Stimulated activated CD4-positive, alpha-beta T cell treated with anti-CD3 and anti-CD28 coated beads, Interleukin-4, amount 100 ng/mL, for 1 hour (primary cell): ENCODE measurements around the gene CYP2W1.
"Not testable (repeated sequence)": the region's sequence is repeated elsewhere in the genome, so short reads cannot be mapped to it uniquely, and the experiment has no call there.

Experiments used
- DNase-seq: peaks from one replicate; pipeline ENCODE4 v3.0.0-alpha.2; 2020

CYP2W1 gene

DNA sequence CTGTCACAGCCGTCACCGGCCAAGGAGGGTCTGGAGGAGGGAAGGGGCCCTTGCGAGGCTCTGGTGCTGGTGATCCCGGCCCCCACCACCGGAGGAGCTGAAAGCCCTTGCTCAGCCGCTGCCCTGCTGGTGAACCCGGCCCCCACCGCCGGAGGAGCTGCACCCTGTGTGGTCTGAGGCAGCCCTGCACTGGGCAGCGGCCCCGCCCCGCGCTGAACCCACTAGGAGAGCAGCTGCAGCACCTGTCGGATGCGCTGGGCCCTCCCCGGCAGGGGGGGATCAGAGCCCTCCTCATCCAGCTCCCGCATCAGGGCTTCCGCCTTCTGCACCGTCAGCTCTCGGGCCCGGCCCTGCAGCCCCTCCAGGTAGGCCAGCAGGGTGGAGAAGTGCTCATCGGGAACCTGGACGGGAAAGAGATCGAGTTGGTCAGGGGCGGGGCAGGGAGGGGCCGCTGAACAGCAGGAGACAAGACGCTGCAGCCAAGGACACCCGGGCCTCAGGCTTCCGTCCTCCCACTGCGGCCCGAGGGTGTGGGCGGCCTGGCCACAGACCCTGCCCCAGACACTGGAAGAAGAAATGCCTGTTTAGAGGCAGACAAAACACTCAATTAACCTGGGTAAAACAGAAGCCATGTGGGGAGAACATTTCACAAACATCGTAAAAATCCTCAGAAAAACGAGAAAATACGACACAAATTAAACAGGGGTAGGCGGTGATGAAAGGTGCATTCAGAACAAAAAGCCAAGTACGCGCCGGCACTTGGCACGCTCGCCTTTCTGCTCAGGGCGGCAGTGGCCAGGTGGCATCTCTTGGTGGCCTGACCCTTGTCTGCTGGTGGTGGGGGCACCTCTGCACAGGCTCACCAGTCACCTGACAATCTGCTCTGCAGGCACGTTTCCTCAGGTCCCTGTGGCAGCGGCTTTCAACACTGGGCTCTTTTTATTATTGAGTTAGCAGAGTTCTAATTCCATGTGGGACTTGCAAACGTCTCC is 14.7 kb downstream of the CYP2W1 start:
- no peak for DNase-seq

DNA sequence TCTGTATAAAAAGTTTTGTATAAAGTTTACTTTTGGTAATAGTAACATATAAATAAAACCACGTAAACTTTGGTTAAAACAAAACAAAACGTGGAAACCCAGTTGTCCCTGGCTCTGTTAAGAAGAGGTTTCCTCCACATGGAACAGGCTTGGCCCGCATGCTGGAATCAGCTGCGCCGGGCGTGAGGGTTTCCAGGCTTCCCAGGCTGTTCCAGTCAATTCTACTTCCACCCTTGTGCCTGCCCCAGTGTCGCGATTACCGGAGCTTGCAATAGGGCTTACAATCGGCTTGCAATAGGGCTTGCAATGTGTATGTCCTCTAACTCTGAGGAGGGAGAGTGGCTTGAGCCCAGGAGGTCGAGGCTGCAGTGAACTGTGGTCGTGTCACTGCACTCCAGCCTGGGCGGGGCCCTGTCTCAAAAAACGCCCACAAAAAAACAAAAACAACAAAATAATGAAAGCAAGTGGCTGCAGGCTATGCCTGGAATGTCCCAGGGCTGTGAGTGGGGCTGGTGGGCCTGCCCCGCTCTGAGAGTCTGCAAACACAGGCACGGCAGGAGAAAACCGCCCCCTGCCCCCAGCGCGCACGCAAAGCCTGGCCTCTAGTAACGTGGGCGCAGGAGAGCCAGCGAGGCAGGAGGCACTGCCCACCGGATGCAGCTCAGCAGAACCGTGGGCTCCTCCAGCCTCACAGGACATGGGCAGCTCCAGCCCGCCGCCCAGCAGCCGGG is 16.3 kb downstream of the CYP2W1 start:
- DNase-seq = no peak

DNA sequence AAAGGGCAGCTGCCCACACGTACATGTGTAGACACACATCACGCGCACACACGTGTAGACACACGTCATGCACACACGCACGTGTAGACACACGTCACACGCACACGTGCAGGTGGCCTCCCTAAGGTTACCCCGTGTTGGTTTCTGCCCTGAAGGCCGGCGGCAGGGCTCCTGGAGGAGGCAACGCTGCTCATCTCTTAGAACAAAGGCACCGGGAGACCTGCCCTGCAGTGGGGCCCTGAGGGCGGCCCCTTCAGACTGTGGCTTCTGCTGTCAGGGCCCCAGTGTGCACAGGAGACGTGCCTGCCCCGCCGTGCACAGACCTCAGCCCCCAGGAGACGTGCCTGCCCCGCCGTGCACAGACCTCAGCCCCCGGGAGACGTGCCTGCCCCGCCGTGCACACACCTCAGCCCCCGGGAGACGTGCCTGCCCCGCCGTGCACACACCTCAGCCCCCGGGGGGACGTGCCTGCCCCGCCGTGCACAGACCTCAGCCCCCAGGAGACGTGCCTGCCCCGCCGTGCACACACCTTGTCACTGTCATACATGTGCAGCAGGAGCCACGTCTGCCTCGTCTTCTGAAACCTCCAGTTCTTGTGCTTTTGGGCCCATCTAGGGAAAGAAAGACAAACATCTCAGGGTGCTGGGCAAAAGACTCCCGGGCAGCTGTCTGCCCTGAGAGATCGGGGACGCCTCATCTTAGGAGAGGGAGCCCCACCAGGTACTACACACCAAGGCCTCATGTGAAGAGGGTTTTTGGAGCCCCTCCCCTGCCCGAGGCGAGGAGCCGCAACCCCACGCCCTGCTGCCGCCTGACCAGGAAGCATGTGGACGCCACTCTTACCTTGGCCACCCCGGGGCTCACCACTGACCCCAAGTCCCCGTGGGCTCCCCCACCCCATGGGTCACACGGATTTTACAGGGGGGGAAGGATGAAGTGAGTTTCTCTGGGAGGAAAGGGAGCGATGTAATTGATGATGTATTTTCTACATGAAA is 17.3 kb downstream of the CYP2W1 start:
- no peak for DNase-seq

DNA sequence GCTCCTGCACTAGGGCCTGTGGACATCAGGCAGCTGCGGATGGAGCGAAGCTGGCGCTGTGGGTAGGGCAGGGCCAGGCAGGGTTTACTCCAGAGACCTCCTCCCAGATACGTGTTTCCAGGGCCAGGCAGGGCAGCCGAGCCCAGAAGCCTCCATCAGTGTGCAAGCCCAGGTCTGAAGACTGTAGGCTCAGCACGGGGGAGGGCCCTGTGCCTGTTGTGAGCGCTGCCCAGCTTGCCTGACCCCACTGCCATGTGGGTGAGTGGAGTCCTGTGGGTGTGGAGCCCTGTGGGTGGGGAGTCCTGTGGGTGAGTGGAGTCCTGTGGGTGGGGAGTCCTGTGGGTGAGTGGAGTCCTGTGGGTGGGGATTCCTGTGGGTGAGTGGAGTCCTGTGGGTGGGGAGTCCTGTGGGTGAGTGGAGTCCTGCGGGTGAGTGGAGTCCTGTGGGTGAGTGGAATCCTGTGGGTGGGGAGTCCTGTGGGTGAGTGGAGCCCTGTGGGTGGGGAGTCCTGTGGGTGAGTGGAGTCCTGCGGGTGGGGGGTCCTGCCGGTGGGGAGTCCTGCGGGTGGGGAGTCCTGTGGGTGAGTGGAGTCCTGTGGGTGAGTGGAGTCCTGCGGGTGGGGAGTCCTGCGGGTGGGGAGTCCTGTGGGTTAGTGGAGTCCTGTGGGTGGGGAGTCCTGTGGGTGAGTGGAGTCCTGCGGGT is 18.2 kb downstream of the CYP2W1 start:
- DNase-seq = not testable (repeated sequence)

DNA sequence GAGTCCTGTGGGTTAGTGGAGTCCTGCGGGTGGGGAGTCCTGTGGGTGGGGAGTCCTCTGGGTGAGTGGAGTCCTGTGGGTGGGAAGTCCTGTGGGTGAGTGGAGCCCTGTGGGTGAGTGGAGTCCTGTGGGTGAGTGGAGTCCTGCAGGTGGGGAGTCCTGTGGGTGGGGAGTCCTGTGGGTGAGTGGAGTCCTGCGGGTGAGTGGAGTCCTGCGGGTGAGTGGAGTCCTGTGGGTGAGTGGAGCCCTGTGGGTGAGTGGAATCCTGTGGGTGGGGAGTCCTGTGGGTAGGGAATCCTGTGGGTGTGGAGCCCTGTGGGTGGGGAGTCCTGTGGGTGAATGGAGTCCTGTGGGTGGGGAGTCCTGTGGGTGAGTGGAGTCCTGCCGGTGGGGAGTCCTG is 19.0 kb downstream of the CYP2W1 start:
- not testable (repeated sequence) for DNase-seq

- not testable (repeated sequence) for DNase-seq
Observed at GRCh38 chr7:1002445-1002844, 19.5 kb downstream of the CYP2W1 start.

- DNase-seq = no peak
Observed at GRCh38 chr7:1004018-1004852, 21.3 kb downstream of the CYP2W1 start.

- DNase-seq = no peak
Observed at GRCh38 chr7:1005303-1005702, 22.3 kb downstream of the CYP2W1 start.

DNA sequence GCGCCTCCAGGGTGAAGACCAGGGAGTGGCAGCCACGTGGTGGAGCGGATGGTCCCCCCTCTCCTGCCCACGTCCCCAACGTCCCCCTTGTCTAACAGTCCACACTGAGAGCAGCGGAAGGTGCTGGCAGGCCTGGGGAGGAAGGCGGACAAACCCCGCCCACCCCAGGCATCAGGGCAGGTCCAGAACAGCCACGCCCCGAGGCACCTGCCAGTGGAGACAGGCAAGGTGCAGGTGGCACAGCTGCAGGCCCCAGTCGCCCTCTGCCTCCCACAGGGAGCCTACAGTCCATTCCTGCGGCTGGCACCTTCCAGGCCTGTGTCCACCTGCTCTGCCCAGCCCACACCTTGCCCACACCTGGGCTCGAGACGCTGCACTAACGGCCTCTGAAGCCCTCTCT is 24.9 kb downstream of the CYP2W1 start:
- no peak for DNase-seq

GRCh38 chr7:1008733-1009363 is 25.9 kb downstream of the CYP2W1 start:
- DNase-seq = no peak

DNA sequence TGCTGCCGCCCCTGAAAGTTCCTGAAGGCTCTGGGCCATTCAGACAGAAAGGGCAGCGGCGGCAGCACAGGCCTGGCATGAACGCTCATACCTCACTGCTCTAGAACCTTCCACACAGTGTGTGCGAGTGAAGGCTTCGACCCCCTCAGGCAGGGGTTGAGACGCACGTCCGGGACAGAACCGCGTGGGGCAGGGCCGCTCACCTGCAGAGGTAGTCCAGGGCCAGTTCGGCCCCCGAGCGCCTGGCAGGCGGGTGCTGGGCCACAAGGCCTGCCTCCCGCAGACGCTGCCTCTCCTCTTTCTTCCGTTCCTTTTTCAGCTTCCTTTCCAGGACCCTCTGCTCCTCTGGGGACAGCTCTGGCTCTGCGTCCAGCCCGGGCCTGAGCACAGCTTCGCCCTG is 26.8 kb downstream of the CYP2W1 start:
- DNase-seq = no peak

- DNase-seq = no peak
Observed at GRCh38 chr7:1010226-1010625, 27.2 kb downstream of the CYP2W1 start.

DNA sequence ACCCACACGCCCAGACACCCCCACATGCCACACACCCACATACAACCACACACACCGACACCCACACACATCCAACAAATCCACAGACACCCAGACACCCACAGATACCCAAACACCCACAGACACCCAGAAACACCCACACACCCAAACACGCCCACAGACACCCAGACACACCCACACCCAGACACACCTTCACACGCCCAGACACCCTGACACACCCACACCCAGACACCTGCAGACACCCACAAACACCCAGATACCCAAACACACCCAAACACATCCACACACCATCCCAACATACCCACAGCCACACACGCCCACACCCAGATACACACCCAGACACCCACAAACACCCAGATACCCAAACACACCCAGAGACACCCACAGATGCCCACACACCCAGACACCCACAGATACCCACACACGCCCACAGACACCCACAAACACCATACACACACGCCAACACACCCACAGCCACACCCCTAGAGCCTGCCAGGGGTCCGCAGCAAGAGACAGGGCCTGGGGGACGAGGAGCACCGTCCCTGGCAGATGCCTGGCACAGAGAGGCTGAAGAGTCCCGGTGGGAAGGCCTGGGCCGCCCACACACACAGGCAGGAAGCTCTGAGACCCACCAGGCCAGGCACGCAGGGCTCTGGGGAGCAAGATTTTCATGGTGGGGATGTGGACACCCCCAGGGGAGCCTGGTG is 28.5 kb downstream of the CYP2W1 start:
- DNase-seq = no peak

- DNase-seq = no peak
Observed at GRCh38 chr7:1012004-1012715, 29.2 kb downstream of the CYP2W1 start.

DNA sequence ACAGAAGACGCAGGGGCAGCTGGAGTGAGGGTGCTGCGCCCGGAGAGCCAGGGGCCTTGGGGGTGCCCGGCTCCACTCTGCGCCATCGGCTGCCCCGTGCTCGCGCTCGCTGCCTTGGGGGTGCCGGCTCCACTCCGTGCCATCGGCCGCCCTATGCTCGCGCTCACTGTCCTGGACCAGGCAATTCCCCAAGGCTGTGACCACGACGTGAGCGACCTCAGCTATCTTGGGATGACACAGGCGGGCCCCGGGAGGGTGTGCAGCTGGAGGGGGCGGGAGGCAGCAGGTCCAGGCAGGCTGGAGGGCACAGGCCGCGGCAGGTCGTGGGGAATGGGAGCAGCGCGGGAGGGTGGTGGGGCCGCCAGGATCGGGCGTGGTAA is 29.7 kb downstream of the CYP2W1 start:
- no peak for DNase-seq

DNA sequence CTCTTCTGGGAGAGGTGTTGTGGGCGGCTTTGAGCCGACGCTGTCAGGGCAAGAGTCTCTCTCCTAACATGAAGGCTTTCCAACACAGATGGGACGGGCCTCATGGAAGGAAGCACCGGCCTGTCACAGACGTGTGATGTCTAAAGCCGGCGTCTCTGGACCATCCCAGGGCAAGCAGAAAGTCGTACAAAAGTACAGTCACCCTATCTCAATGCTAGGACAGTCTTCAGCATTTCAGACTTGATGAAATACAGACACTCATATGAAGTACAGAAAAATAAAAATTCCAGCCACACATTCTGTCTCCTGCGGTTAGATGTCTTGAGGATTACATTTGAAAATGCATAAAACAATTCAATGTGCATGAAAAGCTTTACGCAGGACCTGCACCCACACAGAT is 30.6 kb downstream of the CYP2W1 start:
- DNase-seq = no peak

- DNase-seq = no peak
Observed at GRCh38 chr7:1014681-1015080, 31.7 kb downstream of the CYP2W1 start.

GRCh38 chr7:1015196-1016121 is 32.5 kb downstream of the CYP2W1 start:
- no peak for DNase-seq
